ENCODE results near the gene SSTR5.

DNA sequence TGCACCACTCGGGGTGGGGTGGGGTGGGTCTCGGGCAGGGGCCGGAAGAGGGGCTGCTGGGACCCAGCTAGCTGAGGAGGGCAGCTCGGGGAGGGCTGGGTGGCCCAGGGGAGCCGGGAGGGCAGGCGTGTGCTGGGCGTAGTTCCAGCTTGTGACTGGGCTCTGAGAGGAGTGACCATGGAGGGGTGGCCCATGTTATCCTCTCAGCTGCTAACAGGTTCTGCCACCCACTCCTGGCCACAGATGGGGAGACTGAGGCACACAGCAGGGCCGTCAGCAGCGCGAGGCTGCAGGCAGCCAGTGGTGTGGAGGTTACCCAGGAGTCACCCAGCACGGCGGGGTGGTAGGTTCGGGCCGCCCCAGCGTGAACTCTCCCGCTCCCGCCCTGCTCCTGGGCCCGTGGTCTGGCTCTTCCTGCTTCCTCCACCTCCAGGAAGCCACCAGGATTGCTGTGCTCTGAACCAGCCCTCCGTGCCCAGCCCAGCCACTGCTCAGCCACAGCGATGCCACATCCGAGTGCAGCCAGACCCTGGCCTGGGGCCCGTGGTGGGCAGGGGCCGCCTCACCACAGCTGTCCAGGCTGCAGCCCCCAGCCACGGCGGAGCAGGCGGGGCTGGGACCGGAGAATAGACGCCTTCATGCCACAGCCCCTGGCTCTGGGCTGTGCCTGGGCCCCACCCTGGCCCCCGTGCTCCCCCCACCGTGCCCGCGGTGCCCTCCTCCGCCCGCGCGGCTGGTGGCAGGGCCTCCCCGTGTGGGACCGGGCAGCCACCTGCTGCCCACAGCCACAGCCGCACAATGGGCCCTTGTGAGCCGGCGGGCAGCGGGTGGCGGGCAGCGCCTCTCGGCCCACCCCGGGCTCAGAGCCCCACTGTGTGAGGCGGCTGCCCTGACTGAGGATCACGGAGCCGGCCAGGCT is 26.3 kb upstream of the SSTR5 start:
- TF ChIP-seq, protein P1, sequence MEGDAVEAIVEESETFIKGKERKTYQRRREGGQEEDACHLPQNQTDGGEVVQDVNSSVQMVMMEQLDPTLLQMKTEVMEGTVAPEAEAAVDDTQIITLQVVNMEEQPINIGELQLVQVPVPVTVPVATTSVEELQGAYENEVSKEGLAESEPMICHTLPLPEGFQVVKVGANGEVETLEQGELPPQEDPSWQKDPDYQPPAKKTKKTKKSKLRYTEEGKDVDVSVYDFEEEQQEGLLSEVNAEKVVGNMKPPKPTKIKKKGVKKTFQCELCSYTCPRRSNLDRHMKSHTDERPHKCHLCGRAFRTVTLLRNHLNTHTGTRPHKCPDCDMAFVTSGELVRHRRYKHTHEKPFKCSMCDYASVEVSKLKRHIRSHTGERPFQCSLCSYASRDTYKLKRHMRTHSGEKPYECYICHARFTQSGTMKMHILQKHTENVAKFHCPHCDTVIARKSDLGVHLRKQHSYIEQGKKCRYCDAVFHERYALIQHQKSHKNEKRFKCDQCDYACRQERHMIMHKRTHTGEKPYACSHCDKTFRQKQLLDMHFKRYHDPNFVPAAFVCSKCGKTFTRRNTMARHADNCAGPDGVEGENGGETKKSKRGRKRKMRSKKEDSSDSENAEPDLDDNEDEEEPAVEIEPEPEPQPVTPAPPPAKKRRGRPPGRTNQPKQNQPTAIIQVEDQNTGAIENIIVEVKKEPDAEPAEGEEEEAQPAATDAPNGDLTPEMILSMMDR (IDR thresholded peaks at IDR 0.05), result no peak
- TF ChIP-seq POLR2A (IDR thresholded peaks at IDR 0.05), result no peak

Data from heart left ventricle (tissue), 13 donors.